ENCODE measurements around the gene PRDX5.

GRCh38 chr11:64364911-64365310 lies 47.0 kb downstream of the PRDX5 start:
- TF ChIP-seq EZH2phosphoT487 (IDR thresholded peaks at IDR 0.05; ENCODE audit: borderline replicate concordance) (no peak), CTCF (conservative IDR thresholded peaks at IDR 0.05; ENCODE audit: low read length) (no peak)
